Hematopoietic multipotent progenitor cell treated with erythropoietin and hydrocortisone succinate and interleukin-3 and kit ligand, for 6 days (in vitro differentiated cells): ENCODE results near the gene TFAP2A.

ENCODE experiments used
- DNase-seq: peaks from one replicate; pipeline ENCODE4 v3.0.0-alpha.2; 2015

Gene TFAP2A

DNA sequence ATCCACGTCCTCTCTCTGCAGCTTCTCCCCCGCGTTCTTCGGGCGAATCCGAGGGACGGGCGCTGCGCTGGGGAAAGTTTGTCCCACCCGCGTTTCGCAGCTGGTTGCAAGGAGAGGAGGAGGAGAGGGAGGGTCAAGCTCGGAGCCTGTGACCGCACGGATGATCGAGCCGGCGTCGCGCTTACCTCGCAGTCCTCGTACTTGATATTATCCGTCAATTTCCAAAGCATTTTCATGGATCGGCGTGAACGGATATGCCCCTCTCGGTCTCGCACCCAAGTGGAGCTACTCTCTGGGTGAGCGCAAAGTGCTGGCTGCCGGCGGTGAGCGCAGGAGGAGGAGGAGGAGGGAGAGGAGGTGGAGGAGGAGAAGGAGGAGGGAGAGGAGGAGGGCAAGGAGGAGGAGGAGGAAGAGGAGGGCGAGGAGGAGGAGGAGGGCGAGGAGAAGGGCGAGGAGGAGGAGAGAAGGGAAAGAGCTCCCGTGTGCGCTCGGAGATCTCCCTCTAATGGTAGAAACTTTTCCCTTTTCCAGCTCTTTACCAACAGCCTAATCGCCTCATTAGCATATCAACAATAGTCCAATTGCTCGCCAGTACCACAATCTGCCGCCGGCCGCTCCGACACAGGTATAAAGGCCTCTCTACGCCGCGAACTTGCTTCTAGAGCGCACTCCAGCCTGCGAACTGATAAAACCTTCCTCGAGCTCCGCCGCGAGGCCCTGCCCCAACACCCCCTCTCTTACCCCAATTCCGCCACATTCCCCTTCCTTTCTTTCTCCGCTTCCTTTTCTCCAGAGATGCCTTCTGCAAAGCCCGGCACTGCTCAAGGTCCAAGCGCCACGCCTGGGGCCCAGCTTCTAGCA, at the start of gene TFAP2A:
TFAP2A (minus strand) TSS at position 319 of the 861 bp plus-strand sequence; CDS start at position 236, 83 bp downstream.
- DNase-seq: no peak

DNA sequence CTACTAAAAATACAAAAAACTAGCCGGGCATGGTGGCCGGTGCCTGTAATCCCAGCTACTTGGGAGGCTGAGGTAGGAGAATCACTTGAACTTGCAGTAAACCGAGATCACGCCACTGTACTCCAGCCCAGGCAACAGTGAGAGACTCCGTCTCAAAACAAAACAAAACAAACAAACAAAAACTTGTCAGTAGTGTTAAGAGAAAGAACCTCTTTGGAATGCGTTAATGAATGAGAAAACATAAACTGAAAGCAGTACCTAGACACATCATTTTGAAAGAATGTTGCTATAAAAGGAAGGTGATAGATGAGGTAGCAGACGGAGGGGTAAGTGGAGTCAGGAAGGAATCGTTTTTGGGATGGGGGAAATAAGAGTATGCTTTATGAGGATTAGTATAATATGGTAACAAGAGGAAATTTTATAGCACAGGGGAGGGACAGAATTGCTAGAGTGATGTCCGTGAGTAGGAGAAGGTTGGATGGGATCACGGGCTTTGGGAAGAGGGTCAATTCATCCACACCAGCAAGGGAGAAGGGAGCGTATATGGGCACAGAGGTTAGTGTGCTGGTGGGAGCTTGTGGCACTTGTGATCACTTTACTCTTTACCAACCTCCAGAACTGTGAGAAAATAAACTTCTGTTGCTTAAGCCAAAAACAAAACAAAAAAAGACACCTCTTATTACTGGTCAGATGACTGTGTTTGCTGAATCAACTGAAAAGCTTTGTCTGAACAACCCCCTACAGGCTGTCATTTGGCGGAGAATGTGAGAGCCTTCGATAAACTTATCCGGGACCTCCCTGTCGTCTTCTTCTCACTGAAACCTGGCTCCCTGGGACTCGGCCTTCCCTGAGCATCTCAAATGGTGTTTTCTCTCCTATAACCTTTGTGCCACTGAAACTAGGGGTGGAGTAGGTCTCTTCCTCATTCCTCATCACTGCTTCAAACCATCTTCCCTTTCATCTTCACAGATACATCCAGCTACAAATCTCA, 48.9 kb upstream of the TFAP2A start:
- no peak for DNase-seq

DNA sequence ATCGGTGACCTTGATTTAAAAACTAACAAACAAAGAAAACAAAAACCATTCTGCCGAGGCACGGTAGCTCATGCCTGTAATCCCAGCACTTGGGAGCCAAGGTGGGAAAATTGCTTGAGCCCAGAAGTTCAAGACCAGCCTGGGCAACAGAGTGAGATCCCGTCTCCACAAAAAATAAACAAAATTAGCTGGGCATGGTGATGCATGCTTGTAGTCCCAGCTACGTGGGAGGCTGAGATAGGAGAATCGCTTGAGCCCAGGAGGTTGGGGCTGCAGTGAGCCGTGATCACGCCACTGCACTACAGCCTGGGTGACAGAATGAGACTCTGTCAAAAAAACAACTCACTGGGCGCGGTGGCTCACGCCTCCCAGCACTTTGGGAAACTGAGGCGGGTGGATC, 48.2 kb upstream of the TFAP2A start:
- DNase-seq: no peak

DNA sequence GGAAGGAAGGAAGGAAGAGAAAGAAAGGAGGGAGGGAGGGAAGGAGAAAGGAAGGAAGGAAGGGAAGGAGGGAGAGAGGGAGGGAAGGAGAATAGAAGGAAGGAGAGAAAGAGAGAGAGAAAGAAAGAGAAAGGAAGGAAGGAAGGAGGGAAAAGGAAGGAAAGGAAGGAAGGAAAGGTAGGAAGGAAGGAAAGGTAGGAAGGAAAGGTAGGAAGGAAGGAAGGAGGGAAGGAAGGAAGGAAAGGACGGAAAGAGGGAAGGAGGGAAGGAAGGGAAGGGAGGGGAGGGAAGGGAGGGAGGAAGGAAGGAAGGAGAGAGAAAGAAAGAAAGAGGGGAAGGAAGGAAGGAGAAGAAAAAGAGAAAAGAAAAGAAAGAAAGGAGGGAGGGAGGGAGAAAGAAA, 47.0 kb upstream of the TFAP2A start:
- no peak for DNase-seq

DNA sequence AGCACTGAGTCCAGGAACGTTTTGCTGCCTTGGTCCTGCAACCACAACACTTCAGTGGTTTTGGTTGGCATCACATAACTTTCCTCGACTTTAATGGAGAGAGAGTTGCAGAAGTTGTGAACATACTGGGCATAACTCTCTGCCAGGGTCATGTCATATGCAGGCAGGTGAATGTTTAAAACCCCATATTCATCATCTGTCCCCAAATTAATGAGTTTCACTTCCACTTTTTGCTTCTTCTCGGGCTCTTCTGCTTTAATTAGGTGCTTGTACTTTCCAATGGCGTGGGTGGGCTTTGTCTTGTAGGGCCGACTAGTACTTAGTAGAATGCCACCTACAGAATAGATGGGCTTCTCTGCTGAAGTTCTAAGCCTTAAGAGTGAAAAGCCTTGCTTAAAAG, 45.2 kb upstream of the TFAP2A start:
- no peak for DNase-seq

DNA sequence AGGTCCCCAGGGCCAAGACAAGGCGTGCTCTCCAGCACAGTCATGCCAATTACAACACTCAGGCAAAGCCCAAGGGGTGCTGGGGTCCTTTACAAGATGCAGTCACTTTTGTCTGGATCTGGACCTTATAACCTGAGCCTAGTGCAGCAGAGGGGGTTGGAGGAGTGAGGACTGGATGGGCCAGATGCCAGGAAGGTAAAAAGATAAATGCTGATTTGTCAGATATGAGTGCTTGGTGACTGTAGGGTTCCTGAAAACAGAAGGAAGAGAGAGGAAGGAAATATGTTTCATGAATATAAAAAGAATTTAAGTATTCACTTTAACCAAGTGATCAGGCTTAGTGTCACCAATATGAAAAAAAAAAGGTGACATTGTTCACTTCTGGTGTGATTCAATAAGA, 43.4 kb upstream of the TFAP2A start:
- DNase-seq: no peak

DNA sequence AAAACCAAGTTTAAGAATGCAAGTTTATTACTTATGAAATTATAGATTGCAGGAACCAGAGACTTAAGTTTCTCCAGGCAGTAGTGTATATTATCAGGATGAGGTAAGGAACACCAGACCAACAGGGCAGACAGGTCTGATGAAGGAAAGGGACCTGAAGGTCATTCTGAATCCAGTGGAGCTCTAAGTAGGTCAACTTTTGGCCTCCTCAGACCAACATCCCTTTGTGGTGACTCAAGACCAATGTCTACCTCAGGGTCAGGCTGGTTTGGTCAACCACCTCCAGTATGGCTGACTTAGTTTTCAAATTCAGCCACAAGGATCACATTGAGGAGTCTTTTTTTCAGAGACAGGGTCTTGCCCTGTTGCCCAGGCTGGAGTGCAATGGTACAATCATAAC, 38.7 kb upstream of the TFAP2A start:
- no peak for DNase-seq

DNA sequence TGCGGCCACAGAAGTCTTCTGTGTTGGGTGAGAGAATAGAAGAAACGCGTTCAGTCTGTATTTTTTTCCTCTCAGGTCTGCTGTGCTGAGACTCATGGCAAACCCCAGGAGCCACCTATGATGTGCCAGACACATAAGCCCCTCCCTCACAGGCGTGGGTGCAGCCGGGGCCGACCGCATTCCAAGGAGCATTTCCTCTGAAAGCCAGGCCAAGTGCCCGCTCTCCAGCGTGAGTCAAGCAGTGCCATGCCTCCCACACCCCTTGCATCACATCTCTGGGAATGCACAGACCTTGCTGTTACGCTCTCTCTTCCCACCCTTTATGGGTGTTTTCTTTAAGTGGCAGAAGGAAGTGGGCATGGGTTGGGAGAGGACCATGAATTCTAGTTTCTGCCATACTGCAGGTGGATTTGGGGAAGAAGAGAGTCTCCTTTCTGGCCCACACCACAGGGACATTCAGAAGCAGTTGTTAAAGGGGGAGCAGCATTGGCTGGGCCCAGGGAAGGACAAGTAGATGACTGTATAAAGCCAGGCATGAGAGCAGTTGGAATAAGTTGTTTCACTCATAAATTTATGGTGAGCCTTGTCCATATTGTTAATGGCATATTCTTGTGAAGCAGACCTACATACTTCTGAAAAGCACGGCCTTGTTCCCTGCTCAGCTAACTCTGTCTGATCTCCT, 37.1 kb upstream of the TFAP2A start:
- no peak for DNase-seq

DNA sequence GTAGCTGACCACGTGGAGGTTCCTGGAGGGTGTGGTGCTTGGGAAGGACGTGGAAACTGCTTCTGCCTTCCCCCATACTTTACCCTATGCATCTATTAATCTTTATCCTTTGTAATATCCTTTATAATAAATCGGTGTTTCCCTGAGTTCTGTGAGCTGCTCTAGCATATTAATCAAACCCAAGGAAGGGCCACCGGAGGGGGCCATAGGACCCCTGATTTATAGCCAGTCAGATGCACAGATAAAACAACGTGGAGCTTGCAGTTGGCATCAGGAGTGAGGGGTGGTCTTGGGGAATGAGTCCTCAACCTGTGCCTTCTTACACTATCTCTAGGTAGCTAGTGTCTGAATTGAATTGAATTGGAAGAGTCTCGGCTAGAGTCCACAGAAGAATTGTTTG, 36.5 kb upstream of the TFAP2A start:
- DNase-seq: no peak

DNA sequence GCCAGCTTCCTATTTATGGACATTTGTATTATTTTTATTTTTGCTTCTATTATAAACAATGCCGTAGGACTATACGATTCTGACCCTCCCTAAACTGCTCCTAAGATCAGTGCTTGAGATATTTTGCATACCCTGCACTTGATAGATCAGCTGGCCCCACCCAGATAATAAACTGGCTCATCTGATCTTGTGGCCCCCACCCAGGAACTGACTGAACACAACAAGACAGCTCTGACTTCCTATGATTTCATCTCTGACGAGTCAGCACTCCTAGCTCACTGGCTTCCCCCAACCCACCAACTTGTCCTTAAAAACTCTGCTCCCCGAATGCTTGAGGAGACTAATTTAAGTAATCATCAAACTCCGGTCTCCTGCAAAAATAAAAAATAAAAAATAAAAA, 34.9 kb upstream of the TFAP2A start:
- DNase-seq: no peak

DNA sequence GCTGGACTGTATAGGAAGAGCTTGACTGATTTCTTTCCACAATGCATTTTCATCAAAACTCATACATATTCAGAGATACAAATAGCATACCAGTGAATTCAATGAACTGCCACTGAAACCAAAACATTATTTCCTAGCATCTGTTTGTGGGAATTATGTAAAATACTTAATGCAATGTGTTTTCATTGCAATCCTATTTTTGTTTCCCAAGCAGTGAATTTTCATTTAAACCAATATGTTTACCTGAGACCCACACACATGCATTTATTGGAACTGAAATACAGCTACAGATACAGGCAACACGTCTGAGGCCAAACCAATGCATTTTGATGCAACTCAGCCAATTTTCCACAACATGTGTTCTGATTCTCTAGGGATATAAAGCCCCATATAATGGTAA, 33.2 kb upstream of the TFAP2A start:
- DNase-seq: no peak

DNA sequence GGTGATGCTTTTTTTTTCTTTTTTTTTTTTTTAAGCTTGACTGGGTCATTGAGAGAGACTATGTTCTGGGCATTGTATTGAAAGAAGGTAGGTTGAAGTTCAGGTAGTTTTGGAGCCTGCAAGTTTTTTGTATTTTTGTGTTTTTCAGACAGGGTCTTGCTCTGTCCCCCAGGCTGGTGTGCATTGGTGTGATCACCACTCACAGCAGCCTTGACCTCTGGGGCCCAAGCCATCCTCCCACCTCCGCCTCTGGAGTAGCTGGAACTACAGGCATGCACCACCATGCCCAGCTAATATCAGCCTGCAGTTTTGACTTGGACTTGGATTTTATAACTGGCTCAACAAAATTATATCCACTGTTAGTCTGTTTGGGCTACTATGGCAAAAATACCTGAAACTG, 31.7 kb upstream of the TFAP2A start:
- no peak for DNase-seq

DNA sequence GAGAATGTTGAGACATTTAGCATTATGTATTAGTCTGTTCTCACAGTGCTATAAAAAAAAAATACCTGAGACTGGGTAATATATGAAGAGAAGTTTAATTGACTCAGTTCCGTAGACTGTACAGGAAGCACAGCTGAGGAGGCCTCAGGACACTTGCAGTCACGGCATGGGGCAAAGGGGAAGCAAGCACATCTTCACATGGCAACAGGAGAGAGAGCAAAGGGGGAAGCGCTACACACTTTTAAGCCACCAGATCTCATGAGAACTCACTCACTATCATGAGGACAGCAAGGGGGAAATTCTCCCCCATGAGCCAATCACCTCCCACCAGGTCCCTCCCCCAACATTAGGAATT, 26.8 kb upstream of the TFAP2A start:
- DNase-seq: no peak

DNA sequence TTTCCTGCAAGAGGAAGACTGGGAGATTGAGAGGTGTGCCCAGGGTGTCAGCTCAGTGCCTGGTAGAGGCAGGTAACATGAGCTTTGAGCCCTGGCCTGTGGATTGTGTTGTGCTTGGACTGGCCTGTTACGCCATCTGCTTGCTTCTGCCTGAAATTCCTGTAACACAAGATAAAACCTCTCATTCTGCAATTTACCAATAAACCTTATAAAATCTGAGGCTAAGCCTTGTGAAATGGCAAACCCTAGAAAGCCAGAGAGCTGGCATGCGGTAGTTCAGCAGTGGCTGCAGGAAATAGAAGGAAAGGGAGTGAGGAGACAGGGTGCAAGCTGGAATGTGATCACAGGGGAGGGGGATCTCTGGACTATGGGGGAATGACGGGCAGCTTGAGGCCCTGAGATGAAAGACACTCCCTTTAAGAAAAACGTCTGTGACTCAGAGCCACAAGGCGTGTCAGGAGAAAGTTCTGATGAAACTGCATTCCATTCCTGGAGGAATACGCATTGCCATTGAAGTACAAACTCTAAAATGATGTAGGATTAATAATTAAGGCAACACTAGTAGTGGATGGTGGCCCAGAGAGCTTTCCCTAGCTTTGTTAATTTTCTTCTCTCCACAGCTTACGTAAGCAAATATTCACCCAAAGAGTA, 26.3 kb upstream of the TFAP2A start:
- DNase-seq: no peak

DNA sequence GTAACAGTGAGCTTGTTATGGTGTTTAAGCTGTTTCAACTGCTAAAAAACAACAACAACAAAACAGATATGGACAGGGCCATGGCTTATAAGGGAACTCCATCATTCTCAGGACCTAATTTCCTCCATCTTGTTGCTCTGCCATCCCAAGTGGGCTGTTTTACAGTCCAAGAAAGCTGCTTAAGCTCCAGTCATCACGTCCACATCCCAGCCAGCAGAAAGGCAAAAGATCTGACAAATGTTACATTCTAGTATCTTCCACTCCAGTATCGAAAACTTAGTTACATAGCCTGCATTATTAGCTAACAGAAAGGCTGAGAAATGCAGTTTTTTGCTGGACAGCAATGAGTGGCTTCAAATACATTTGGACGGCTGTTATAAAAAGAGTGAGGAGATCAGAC, 23.0 kb upstream of the TFAP2A start:
- DNase-seq: no peak

DNA sequence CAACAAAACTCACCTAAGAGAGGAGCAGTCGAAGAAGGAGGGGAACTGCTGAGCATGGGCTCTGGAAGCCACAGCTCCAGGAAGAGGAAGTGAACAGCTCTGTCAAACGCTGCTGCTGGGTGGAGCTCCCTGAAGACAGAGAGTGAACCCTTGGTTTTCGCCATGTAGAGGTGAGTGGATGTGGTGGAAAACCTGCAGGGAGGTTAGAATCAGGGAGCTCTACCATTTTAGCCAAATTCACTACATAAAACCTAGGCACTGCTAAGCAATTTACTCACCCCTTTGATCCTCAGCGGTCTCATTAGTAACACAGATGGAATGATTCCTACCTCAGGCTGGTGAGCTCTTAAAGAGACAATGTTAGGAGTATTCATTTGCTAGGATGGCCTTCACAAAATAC, 19.4 kb upstream of the TFAP2A start:
- DNase-seq: no peak

DNA sequence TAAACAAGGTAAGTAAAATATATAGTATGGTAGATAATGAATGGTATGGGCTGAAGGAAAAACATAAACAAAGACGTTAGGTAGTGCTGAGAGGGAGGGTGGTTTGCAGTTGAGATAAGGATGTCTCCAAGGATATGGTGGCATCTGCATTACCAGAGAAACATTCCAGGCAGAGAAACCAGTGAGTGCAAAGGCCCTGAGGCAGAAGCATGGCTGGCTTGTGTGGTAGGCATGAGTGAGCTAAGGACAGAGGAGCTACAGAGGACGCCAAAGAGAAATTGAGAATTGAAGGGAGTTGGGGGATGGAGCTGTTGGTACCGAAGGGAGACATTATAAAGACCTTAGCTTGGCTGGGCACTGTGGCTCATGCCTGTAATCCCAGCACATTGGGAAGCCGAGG, 18.4 kb upstream of the TFAP2A start:
- DNase-seq: no peak

DNA sequence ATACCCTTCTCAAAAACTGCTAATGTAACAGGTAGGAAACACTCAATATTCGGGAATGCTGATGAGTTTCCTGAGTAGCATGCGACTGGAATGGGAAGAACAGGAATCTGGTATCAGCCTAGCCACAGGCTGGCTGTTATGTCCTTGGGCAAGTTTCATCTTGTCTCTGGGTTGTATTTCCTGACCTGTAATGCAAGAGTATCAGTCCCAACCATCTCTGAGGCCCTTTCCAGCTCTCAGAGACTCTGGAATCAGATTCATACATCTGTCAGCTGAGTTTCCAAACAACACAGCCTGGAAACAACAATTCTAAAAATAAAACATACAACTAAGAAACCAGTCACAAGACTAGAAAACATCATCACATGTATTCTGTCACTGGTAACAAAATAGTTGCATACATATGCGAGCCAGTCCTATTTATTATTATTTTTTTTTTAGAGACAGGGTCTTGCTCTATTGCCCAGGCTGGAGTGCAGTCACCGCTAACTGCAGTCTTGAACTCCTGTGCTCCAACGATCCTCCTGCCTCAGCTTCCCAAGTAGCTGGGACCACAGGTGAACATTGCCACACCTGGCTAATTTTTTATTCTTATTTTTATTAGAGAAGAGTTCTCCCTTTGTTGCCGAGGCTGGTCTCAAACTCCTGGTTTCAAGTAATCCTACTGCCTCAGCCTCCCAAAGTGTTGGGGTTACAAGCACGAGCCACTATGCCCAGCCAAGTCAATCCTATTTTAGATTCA, 16.7 kb upstream of the TFAP2A start:
- no peak for DNase-seq

DNA sequence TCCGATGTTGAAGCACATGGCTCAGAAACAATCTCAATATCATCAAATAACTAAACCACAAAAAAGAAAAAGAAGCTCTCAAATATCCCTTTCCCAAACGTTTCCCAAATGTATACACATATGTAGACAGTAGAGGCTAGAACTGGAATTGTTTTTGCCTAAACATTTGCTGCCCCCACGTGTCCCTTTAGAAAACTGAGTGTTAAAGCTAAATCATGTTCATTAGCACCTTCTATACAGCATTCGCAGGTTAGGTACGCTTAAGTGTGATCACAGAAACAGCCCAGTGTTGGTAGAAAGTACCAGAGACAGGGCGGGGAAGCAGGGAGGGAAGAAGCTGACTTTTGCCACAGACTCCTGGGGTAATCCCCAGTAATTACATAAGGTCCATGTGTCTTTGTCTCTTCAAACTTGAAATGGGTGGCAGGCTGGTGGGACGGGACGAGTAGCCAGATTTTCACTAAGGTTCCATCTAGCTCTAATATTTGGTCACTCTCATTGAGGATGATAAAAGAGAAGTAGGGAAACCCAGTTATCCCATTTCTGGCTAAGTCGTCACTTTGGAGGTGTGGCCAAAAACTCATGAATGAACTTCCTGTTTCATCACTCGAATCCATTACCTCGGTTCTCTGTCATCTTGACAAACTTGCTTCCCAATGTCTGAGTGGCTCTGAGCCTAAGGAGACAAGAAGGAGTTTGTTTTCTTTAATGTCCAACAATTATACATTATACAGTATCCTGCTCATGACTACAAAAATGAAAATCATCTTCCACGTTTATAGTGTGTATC, 15.0 kb upstream of the TFAP2A start:
- DNase-seq: peak; percentile 67

DNA sequence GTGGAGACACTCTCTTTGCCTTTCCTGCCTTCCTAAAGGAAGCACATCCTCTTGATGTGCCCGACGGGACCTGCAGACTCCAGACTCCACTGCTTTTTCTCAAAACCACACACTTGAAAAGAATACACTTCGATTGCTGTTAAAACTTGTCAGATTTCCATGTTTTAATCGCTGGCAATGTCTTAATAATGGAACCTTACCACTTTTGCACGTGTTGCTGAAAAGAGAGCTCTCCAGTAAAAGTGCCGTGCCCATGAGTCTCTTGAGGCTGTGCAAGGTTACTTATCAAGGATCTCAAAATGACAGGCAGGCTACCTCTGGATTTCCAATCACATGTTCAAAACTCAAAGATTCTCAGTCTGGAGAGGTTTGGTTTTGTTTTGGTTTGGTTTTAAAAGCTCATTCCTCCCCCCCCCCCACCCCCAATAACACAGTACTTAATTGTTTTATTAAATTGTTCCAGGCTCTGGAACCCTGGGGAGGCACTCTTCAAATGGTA, 12.0 kb upstream of the TFAP2A start:
- no peak for DNase-seq
